Stimulated activated memory B cell treated with anti-CD40 and anti-IgM and Interleukin-4, amounts not matched to agents 10 μg/mL and 1 μg/mL and 100 μg/mL, for 72 hours (primary cell): ENCODE results near the gene EGR4.
"Not testable (repeated sequence)": the region's sequence is repeated elsewhere in the genome, so short reads cannot be mapped to it uniquely, and the experiment has no call there.

Experiments
- ATAC-seq: fragments of 150-1000 bp; cut with Tn5 transposase; 2 replicates; pipeline ENCODE4 v1.10.0; 2021
- H3K27ac Mint-ChIP-seq: one replicate; pipeline ENCODE4 v1.8.0; 2022; ENCODE audit warnings: mild to moderate bottlenecking, mixed read lengths
- H3K27me3 Mint-ChIP-seq: one replicate; pipeline ENCODE4 v1.8.0; 2022; ENCODE audit warnings: mixed read lengths
- H3K36me3 Mint-ChIP-seq: one replicate; pipeline ENCODE4 v1.8.0; 2022; ENCODE audit warnings: mixed read lengths
- H3K4me1 Mint-ChIP-seq: one replicate; pipeline ENCODE4 v1.8.0; 2022; ENCODE audit warnings: mixed read lengths
- H3K4me3 Mint-ChIP-seq: one replicate; pipeline ENCODE4 v1.8.0; 2022; ENCODE audit warnings: mild to moderate bottlenecking, moderate library complexity, mixed read lengths
- H3K9me3 Mint-ChIP-seq: one replicate; pipeline ENCODE4 v1.8.0; 2022; ENCODE audit warnings: mixed read lengths

The EGR4 gene

GRCh38 chr2:73279852-73280251 lies 13.5 kb downstream of the EGR4 start:
- Mint-ChIP-seq H3K4me1 (peaks cover 25% of the 10 kb centered on the region), H3K4me3 (no peak overlapping the region), H3K27me3 (no peaks in the 10 kb centered on the region), H3K36me3 (peaks cover 30% of the 10 kb centered on the region), H3K27ac (no peak overlapping the region), H3K9me3 (no peaks in the 10 kb centered on the region)
- ATAC-seq: no peak

- Mint-ChIP-seq H3K4me1 (peaks cover 18% of the 10 kb centered on the region), H3K9me3 (no peaks in the 10 kb centered on the region), H3K27ac (no peak overlapping the region), H3K27me3 (no peaks in the 10 kb centered on the region), H3K4me3 (no peak overlapping the region), H3K36me3 (peaks cover 31% of the 10 kb centered on the region)
- no peak for ATAC-seq
Observed at GRCh38 chr2:73272270-73272669, 21.1 kb downstream of the EGR4 start.

GRCh38 chr2:73269686-73270465 lies 23.5 kb downstream of the EGR4 start:
- H3K4me3 Mint-ChIP-seq: peak overlapping the region; percentile 68
- H3K4me1 Mint-ChIP-seq: peaks cover 18% of the 10 kb centered on the region
- peaks cover 34% of the 10 kb centered on the region for H3K36me3 Mint-ChIP-seq
- H3K27me3 Mint-ChIP-seq: no peaks in the 10 kb centered on the region
- H3K27ac Mint-ChIP-seq: no peak overlapping the region
- ATAC-seq: peak; percentile 24
- H3K9me3 Mint-ChIP-seq: no peaks in the 10 kb centered on the region

GRCh38 chr2:73268830-73269685 lies 24.3 kb downstream of the EGR4 start:
- H3K27me3 Mint-ChIP-seq: no peaks in the 10 kb centered on the region
- H3K27ac Mint-ChIP-seq: no peak overlapping the region
- peaks cover 18% of the 10 kb centered on the region for H3K4me1 Mint-ChIP-seq
- ATAC-seq: peak; percentile 91
- H3K9me3 Mint-ChIP-seq: no peaks in the 10 kb centered on the region
- peak overlapping the region; percentile 46 for H3K4me3 Mint-ChIP-seq
- H3K36me3 Mint-ChIP-seq: peaks cover 35% of the 10 kb centered on the region

DNA sequence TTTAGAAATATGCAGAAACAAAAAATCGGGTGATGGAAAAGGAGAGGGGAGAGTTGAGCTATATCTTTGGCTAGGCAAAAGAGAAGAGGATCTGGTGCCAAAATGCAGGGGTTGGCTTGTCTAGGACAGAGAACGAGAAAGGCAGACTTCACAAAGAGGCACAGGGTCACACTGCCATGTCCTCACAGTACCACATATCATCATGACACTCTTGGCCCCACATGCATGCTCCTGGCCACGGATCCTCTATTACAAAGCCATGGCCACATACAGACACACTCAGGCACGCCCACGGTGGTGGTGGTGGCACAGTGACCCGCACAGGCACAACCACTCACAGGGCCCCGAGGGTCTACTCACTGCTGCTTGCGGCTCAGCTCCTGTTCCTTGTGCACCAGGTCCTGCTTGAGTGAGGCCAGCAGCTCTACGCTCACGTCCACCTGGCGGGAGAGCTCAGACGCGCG lies 24.9 kb downstream of the EGR4 start:
- no peak for ATAC-seq
- Mint-ChIP-seq H3K4me3 (peak overlapping the region; percentile 13), H3K27me3 (no peaks in the 10 kb centered on the region), H3K36me3 (peaks cover 36% of the 10 kb centered on the region), H3K27ac (peak overlapping the region; percentile 11), H3K9me3 (no peaks in the 10 kb centered on the region), H3K4me1 (peaks cover 18% of the 10 kb centered on the region)

DNA sequence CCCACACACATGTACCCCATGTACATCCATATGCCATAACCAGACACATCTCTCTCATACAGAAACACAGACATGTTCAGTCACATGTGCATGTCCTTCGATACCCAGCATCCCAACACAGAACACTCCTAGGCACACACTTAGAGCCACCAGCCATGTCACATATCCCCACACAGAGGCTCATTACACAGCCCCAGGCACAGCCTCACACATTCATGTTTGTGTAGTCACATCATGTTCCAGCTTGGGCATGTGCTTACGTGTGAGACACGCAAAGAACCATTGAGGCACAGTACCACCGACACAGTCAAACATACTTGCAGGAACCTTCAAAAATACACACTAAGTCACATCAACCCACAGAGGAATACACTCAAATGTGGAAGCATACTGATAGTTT lies 26.3 kb downstream of the EGR4 start:
- Mint-ChIP-seq H3K36me3 (peaks cover 40% of the 10 kb centered on the region), H3K9me3 (no peaks in the 10 kb centered on the region), H3K27ac (no peak overlapping the region), H3K4me1 (peaks cover 18% of the 10 kb centered on the region), H3K4me3 (no peak overlapping the region), H3K27me3 (no peaks in the 10 kb centered on the region)
- no peak for ATAC-seq

DNA sequence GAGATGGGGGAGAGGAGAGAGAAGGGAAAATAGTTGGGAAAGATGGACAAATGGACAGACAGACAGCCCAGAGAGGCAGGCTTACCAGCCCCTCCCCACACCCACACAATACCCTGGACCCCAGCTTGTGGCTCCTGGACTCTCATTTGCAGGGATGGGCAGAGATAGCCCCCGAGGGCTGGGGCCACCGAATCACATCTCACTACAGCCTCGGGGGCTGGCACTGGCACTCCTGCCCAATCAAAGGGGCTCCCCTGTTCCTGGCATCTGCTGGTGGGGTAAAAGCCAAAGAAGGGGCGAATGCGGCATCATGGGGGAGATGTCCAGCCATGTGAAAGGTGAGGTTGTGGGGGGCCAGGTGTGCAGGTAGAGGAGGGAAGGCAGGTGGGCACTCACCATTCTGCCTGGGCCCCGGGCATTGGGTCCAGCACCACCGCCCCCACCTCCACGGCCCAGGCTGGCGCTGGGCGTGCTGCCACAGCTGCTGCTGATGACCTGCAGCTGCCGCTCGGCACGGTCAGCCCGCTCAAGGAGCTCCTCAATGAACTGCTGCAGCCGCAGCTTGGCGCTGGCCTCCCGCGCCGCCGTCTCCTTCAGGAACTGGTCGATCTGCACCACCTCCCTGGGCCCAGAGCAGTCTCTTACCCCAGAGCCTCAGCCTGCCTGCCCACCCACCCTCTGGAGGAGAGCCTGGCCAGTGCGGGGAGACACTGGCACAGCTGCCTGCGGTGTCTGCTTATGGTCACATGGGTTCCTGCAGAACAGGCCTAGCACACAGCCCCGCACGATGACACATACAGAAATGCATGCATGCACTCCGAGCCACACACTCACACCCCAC lies 27.1 kb downstream of the EGR4 start:
- H3K27me3 Mint-ChIP-seq: no peaks in the 10 kb centered on the region
- no peak overlapping the region for H3K27ac Mint-ChIP-seq
- H3K36me3 Mint-ChIP-seq: peaks cover 40% of the 10 kb centered on the region
- H3K4me1 Mint-ChIP-seq: peaks cover 18% of the 10 kb centered on the region
- H3K9me3 Mint-ChIP-seq: no peaks in the 10 kb centered on the region
- no peak overlapping the region for H3K4me3 Mint-ChIP-seq
- no peak for ATAC-seq

DNA sequence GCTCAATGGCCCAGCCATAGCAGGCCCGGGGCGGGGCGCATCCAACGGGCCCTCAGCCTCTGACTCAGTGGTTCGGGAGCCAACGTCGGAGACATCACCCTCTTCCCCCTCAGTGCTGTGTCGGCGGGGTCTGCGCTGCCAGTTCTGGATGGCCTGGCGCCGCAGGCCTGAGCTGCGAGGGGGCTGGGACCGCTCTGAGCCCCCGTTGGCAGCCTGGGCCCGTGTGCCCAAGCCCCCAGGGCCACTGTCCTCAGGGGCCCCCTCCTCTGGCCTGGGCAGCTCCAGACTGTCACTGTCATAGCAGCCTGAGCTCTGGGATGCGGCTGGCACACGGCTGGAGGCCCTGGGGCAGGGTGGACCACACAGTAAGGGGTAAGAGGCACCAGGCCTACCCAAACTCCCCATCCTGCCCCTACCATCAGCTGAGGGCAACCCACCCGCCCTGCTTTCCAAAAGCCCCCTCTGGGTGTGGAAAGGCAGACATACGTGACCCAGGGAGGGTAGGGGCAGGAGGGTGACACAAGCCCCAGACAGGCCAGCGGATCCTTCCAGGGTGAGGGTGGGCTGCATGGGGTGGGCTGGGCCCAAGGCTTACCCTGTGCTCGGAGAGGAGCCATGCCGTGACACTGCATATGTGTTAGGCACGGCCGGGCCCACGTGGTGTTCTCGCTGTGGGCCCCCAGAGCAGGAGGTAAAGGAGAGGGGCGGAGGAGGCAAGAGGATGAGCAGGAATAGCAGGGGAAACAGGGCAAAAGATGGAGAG lies 27.9 kb downstream of the EGR4 start:
- Mint-ChIP-seq H3K4me1 (peaks cover 18% of the 10 kb centered on the region), H3K4me3 (no peak overlapping the region), H3K9me3 (no peaks in the 10 kb centered on the region), H3K27ac (no peak overlapping the region), H3K27me3 (no peaks in the 10 kb centered on the region), H3K36me3 (peaks cover 34% of the 10 kb centered on the region)
- no peak for ATAC-seq

DNA sequence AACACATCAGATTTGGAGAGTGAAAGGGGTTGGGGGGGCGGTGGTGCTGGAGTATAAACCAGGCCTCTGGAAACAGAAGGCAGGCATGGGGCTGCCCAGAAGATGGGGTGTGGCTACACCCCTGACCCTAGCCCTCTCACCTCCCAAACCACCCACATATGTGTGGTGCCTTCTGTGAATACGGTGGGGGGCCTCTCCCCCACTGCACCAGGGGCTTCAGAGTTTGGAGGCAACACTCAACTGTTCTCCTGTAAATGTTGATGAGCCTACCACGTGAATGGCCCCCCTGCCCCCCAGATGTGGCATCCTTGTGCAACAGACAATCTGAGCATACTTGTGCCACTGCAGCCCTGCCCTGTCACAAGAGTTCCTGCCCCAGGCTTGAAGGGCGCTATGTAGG lies 28.6 kb downstream of the EGR4 start:
- no peaks in the 10 kb centered on the region for H3K27me3 Mint-ChIP-seq
- H3K4me1 Mint-ChIP-seq: peaks cover 14% of the 10 kb centered on the region
- ATAC-seq: no peak
- H3K4me3 Mint-ChIP-seq: no peak overlapping the region
- no peak overlapping the region for H3K27ac Mint-ChIP-seq
- H3K36me3 Mint-ChIP-seq: peaks cover 35% of the 10 kb centered on the region
- no peaks in the 10 kb centered on the region for H3K9me3 Mint-ChIP-seq

- H3K36me3 Mint-ChIP-seq: peaks cover 40% of the 10 kb centered on the region
- H3K4me3 Mint-ChIP-seq: no peak overlapping the region
- H3K27me3 Mint-ChIP-seq: no peaks in the 10 kb centered on the region
- H3K9me3 Mint-ChIP-seq: no peaks in the 10 kb centered on the region
- no peak overlapping the region for H3K27ac Mint-ChIP-seq
- peaks cover 10% of the 10 kb centered on the region for H3K4me1 Mint-ChIP-seq
- no peak for ATAC-seq
Observed at GRCh38 chr2:73264332-73264606, 29.1 kb downstream of the EGR4 start.

DNA sequence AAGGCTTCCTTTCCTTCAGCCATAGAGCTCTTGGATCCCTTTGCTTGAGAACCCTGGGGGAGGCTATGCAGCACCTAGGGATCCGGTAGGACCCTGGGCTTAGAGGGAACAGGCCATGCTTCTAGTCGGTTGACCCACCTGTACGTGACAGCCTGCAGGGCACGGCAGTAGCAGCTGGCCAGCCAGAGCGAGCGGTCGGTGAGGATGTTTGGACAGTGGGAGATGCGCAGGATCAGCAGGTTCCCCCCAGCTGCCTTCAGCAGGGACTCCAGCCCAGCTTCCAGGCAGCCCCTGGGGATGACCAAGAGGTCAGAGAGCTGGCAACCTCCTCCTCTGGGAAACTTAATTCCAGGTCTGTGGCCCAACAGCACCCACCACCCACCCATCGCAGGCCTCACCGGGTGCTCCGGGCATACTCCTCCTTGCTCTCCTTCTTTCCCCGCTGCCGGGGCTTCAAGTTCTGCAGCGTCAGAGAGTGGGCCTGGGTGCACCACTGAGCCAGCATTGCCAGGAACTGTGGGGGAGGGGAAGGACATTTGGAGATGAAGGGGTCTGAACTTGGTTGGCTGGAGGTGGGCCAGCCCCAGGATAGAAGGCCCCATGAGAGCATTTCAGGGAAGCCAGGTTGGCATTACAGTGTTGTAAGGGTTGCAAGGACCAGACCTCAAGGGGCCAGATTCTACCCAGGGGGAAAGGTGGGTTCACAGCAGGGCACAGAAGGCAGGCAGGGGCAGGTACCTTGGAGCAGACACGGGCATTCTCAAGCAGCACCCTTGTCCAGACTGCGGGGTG lies 29.6 kb downstream of the EGR4 start:
- peaks cover 45% of the 10 kb centered on the region for H3K36me3 Mint-ChIP-seq
- no peak for ATAC-seq
- H3K4me1 Mint-ChIP-seq: peaks cover 10% of the 10 kb centered on the region
- H3K9me3 Mint-ChIP-seq: no peaks in the 10 kb centered on the region
- H3K4me3 Mint-ChIP-seq: no peak overlapping the region
- no peaks in the 10 kb centered on the region for H3K27me3 Mint-ChIP-seq
- no peak overlapping the region for H3K27ac Mint-ChIP-seq

- not testable (repeated sequence) for H3K9me3 Mint-ChIP-seq, ATAC-seq, H3K27me3 Mint-ChIP-seq, H3K4me1 Mint-ChIP-seq, H3K4me3 Mint-ChIP-seq, H3K27ac Mint-ChIP-seq
- peaks cover 41% of the 10 kb centered on the region for H3K36me3 Mint-ChIP-seq
Observed at GRCh38 chr2:73262691-73263429, 30.5 kb downstream of the EGR4 start.

GRCh38 chr2:73262108-73262651 lies 31.2 kb downstream of the EGR4 start:
- H3K27ac Mint-ChIP-seq: no peak overlapping the region
- H3K36me3 Mint-ChIP-seq: peaks cover 40% of the 10 kb centered on the region
- peaks cover 1% of the 10 kb centered on the region for H3K4me1 Mint-ChIP-seq
- H3K4me3 Mint-ChIP-seq: no peak overlapping the region
- H3K27me3 Mint-ChIP-seq: no peaks in the 10 kb centered on the region
- no peak for ATAC-seq
- H3K9me3 Mint-ChIP-seq: no peaks in the 10 kb centered on the region
